Lower lobe of right lung (tissue), 2 donors: ENCODE results near the gene NFASC. TPM values are rescaled to one million over a fixed set of nuclear protein-coding genes. Genes with fewer than 3 reads are reported as not detected.

Experiments
- ATAC-seq, 2 donors: fragments of 200-7000 bp; cut with Tn5 transposase; one replicate each; pipeline ENCODE4 v1.9.1; 2020 to 2022; ENCODE audit warnings: mild to moderate bottlenecking in 2 of 2, moderate library complexity in 2 of 2
- DNase-seq: peaks from one replicate; pipeline ENCODE4 v3.0.0-alpha.2; 2020
- H3K27ac ChIP-seq: fragments of 200-600 bp; one replicate; pipeline ENCODE4 v1.8.0; 2022
- H3K27me3 ChIP-seq: fragments of 200-600 bp; one replicate; pipeline ENCODE4 v1.8.0; 2022; ENCODE audit warnings: low read depth
- H3K36me3 ChIP-seq: fragments of 200-600 bp; one replicate; pipeline ENCODE4 v1.8.0; 2022; ENCODE audit warnings: mild to moderate bottlenecking
- H3K4me1 ChIP-seq: fragments of 200-600 bp; one replicate; pipeline ENCODE4 v1.8.0; 2022
- H3K4me3 ChIP-seq: fragments of 200-600 bp; one replicate; pipeline ENCODE4 v1.8.0; 2022; ENCODE audit warnings: mild to moderate bottlenecking
- H3K9me3 ChIP-seq: fragments of 200-600 bp; one replicate; pipeline ENCODE4 v1.8.0; 2022
- CTCF ChIP-seq: fragments of 200-600 bp; IDR thresholded peaks from one replicate; pipeline ENCODE4 v1.8.0; 2022; ENCODE audit warnings: antibody characterized with exemption, mild to moderate bottlenecking
- intact Hi-C: fragments of 100-400 bp; cut with DNase I; formaldehyde crosslinking; loops from one replicate; pipeline ENCODE4 v1.11.0; 2022
- total RNA-seq: library from RNA; stranded (reverse); fragmentation: NEBNext Ultra II Directional; extraction: Animal tissue kit (Norgen Biotek cat#: 25700); gene quantifications from one replicate; pipeline ENCODE4 v1.2.1, GENCODE V29; 2021
- donor health status: DM: no; HTN: yes; CAD: no; lungs with severe emphysema.

Gene NFASC
- total RNA-seq, 1 donor from 2014 or later: 12.2 TPM

GRCh38 chr1:204950353-204951001 lies 79.8 kb downstream of the NFASC start:
- ATAC-seq: no peak
- no peaks in the 10 kb centered on the region for H3K36me3 ChIP-seq
- no peak overlapping the region for H3K27ac ChIP-seq
- no peaks in the 10 kb centered on the region for H3K9me3 ChIP-seq
- intact Hi-C loops: no loop called here
- H3K4me3 ChIP-seq: no peak overlapping the region
- no peak for TF ChIP-seq CTCF
- no peak for DNase-seq
- H3K27me3 ChIP-seq: peaks cover 4% of the 10 kb centered on the region
- no peaks in the 10 kb centered on the region for H3K4me1 ChIP-seq

GRCh38 chr1:204958317-204959307 lies 88.0 kb downstream of the NFASC start:
- H3K4me1 ChIP-seq: no peaks in the 10 kb centered on the region
- intact Hi-C loops: no loop called here
- DNase-seq (no peak), ATAC-seq (no peak)
- H3K4me3 ChIP-seq: no peak overlapping the region
- no peak for TF ChIP-seq CTCF
- H3K36me3 ChIP-seq: no peaks in the 10 kb centered on the region
- H3K27ac ChIP-seq: no peak overlapping the region
- no peaks in the 10 kb centered on the region for H3K9me3 ChIP-seq
- peaks cover 4% of the 10 kb centered on the region for H3K27me3 ChIP-seq

GRCh38 chr1:204959374-204959773 lies 88.7 kb downstream of the NFASC start:
- peaks cover under 1% of the 10 kb centered on the region for H3K27me3 ChIP-seq
- no peak overlapping the region for H3K27ac ChIP-seq
- H3K4me1 ChIP-seq: no peaks in the 10 kb centered on the region
- H3K4me3 ChIP-seq: no peak overlapping the region
- intact Hi-C loops: no loop called here
- ATAC-seq (no peak), DNase-seq (no peak)
- H3K36me3 ChIP-seq: no peaks in the 10 kb centered on the region
- no peak for TF ChIP-seq CTCF
- H3K9me3 ChIP-seq: no peaks in the 10 kb centered on the region

GRCh38 chr1:204959836-204960235 lies 89.2 kb downstream of the NFASC start:
- DNase-seq (no peak), ATAC-seq (no peak)
- intact Hi-C loops: no loop called here
- TF ChIP-seq CTCF: no peak
- no peak overlapping the region for H3K4me3 ChIP-seq
- H3K4me1 ChIP-seq: no peaks in the 10 kb centered on the region
- no peaks in the 10 kb centered on the region for H3K27me3 ChIP-seq
- H3K27ac ChIP-seq: no peak overlapping the region
- no peaks in the 10 kb centered on the region for H3K9me3 ChIP-seq
- H3K36me3 ChIP-seq: no peaks in the 10 kb centered on the region

- H3K9me3 ChIP-seq: no peaks in the 10 kb centered on the region
- no peaks in the 10 kb centered on the region for H3K4me1 ChIP-seq
- no peaks in the 10 kb centered on the region for H3K27me3 ChIP-seq
- H3K27ac ChIP-seq: no peak overlapping the region
- no peaks in the 10 kb centered on the region for H3K36me3 ChIP-seq
- no peak overlapping the region for H3K4me3 ChIP-seq
- DNase-seq (no peak), ATAC-seq (no peak)
- intact Hi-C loops: no loop called here
- no peak for TF ChIP-seq CTCF
Observed at GRCh38 chr1:204960306-204961125, 89.9 kb downstream of the NFASC start.
